NCI-H187 treated with DMSO at 0.1 percent for 48 hours (cell line): Measurements from ENCODE around the gene F2RL2.

Source experiments
- DNase-seq: peaks from one replicate; lab custom pipeline; 2025; lab: John Stamatoyannopoulos, UW

F2RL2 gene

DNA sequence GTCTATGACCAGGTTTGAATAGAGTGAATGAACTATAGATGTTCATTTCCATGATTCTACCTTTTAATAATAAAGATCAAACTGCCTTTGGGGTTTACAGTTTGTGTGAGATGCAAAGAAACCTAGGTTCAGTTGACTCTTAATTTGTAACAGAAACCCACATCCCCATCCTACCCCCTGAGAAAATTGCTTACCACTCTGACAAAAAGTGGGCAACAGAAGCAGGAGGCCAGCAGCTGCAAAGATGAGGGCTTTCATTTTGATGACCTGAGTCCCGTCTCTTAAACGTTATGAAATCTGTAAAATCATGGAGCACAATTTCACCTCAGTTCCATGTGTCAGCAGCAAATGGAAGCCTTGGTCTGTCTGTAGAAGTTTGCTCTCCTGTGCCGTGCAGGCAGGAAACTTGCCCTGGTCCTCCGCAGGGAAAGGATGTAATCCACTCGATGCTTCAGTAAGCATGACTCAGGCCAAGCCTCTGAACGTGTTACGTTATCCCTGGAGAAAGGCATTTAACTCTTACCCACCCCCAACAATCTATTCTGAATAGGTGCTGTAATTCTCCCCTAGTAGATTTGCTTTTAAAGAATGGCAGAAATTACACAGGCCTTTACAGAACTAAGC is at the start of gene F2RL2:
Gene F2RL2 (minus strand): TSS at position 431 of the 624 bp plus-strand sequence. CDS start 173 bp downstream, at position 258.
- no peak for DNase-seq

DNA sequence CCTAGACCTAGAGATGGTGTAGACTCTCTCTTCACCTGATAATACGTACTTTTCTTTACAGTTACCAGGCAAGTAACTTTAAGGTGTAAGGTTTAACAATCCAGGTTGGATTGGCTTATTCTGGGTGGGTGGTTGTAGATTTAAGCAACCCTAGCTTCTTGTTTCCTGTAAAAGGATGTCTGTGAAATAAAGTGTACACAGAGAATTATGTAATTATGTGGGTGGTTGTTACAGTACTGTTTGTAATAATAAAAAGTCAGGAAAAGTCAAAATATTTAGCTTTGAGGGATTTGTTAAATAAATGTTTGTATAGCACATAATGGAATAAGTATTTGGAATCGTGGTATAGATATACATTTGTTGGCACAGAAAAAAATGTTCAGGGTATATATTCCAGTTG is 49.0 kb upstream of the F2RL2 start:
- DNase-seq, result no peak

DNA sequence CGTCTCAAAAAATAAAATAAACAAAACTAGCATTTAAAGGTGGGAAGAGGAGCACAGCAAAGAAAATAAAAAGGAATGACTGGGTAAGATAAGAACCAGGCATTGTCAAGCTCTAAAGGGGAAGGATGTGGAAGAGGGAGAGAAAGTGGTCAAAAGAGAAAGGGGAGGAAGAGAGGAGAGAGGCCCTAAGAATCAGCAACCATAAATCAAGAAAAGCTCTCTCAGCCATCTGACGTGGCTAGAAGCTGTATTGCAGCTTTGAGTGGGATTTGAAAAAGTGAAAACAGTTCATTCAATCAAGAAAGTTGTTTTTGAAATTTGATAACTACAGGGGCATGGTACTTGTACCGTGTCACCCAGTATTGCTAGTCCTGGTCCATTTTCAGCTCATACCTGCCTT is 47.3 kb upstream of the F2RL2 start:
- DNase-seq, result no peak

DNA sequence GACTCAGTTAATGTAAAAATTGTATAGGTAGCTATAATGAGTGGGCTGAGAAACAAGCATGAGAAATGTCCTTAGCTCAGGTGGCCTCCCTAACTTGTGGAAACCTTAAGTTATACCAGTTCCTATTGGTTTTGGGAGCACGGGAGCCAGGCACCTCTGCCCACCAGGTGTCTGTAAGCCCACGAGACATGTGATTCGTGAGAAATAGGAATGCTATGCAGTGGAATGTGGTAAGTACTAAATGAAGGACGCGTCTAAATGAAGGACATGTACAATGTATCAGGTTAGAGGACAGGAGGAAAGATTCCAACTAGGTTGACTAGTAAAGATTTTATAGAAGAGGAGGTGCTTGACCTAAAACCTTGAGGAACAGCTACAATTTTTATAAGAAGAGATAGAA is 46.0 kb upstream of the F2RL2 start:
- DNase-seq, result no peak

DNA sequence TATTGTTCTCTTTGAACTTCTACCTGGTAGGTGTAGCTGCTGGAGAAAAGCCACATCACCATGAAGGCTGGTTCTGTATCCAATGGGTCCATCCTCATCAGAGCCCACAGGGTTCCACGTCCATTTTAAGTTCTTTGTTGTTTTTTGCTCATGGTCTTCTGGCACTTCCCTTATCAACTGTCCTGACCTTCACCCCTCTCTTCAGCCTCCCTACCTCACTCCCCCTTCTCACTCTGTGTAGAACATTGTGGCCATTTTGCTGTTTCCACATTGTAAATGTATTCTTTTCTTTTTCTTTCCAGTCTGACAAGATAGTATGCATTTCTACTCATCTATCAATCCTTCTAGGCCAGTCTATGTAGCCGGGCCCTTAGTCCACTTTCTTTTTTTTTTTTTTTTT is 44.3 kb upstream of the F2RL2 start:
- DNase-seq, result no peak

GRCh38 chr5:76664079-76664478 is 40.9 kb upstream of the F2RL2 start:
- DNase-seq, result no peak

DNA sequence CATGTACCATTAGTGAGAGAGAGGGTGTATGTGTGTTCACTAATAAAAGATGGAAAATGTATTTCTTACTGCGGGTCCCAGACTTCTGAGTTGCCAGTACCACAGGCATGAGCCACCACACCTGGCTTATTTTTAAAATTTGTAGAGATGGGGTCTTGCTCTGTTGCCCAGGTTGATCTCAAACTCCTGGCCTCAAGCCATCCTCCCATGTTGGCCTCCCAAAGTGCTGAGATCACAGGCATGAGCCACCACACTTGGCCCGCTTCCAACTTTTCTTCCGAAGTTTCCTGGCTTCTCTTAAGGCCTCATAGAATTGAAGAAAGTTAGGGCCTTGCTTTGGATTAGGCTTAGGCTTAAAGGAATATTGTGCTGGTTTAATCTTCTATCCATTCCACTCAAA is 40.4 kb upstream of the F2RL2 start:
- no peak for DNase-seq

- DNase-seq, result no peak
Measured at GRCh38 chr5:76662521-76662920, 39.3 kb upstream of the F2RL2 start.

- no peak for DNase-seq
Measured at GRCh38 chr5:76660360-76660759, 37.2 kb upstream of the F2RL2 start.

DNA sequence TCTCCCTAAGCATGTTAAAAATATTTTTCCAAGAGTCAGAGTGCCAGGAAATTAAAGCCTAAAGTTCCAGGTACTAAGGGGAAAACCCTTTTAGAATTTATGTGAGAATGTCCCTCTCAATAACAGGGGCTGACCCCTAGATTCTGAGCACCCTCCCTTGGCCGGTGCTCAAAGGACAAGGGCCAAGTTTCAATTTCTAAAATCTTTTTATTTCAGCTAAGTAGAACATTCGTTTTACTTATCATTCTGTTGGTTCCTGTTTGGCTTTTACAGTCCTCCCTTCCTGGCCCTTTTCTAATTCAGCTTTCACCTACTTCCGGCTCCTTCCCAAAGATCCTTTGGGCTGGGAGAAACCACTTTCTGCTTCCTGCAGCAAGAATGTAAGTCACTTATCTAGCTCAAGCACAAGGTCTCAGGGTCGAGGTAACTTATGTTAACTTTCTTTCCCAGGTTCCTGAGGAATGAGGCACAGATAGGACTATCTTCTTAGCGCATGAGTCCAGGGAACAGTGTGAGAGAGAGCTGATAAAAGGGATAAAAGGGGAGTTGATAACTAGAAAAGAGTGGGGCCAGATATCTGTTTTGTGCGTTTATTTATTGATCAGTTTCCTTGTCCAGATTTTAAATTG is 34.6 kb upstream of the F2RL2 start:
- DNase-seq, result no peak

- no peak for DNase-seq
Measured at GRCh38 chr5:76657091-76657490, 33.9 kb upstream of the F2RL2 start.

DNA sequence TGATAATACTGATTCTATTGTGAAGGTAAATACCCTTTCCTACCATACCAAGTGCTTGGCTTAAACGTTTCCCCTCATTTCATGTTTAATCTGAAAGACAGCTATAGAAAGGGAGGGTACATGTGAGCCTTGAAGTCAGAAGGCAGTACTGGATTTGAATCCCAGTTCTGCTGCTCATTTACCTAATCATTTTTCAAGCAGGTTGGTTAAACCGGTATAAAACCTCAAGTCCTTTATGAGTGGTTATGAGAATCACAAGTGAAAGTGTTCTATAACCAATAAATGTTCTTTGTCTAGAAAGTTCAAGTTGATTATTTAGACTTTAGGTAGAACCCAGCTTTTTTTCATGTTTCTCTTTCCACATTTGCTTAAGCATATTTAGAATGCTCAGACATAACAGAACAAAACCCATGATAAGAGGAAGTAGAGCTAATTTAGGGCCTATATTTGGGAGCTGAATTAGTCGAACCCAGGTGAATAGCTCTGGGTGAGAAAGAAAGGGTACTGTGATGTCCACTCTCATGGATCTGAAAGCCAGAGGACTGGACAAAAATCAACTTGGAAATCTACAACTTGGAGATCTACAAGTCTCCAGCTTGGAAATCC is 29.7 kb upstream of the F2RL2 start:
- no peak for DNase-seq

DNA sequence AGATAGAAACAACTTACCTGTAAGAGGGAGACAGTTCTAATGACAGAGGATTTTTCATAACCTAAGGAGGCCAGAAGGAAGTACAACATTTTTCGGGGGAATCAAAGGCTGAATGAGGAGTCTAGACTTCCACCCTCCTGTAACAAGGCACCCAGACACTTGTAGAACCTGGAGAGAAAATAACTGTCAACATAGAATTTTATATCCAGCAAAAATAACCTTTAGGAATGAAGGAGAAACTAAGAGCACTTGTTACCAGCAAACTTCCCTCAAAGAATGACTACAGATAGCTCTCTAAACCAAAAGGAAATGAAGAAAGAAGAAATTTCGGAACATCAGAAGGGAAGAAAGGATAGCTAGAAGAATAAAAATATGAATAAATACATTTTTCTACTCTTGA is 25.9 kb upstream of the F2RL2 start:
- DNase-seq, result no peak

GRCh38 chr5:76643371-76643770 is 20.2 kb upstream of the F2RL2 start:
- DNase-seq, result no peak

DNA sequence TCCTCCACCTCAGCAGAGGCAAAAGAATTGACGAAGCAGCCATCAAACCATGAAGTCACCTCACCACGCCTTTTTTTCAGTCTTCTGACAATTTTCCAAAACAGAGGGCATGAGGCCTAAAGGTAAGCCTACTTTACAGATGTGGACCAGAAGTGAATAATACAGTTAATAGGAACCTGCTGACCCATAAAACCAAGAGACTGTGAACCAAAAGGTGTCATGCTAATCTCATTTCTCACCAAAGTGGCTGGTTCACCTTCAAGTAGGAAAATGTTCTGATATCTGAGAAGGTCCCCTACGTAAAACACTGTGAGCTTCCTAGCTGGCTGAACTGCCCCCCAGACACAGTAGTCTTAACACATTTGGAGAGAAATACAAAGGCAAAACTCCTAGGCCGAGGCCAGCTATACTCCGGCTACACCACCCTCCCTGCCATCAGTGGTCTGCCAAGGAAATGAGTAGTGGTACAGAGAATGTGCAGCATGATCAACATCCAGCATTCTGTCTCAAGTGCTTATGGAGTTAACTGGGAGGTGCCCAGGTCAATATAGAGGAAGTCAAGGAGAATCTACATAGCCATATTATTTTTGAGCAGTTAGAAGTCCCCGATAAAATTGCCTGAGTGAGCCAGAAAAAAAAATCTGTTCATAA is 19.3 kb upstream of the F2RL2 start:
- no peak for DNase-seq

- no peak for DNase-seq
Measured at GRCh38 chr5:76641514-76642120, 18.4 kb upstream of the F2RL2 start.

DNA sequence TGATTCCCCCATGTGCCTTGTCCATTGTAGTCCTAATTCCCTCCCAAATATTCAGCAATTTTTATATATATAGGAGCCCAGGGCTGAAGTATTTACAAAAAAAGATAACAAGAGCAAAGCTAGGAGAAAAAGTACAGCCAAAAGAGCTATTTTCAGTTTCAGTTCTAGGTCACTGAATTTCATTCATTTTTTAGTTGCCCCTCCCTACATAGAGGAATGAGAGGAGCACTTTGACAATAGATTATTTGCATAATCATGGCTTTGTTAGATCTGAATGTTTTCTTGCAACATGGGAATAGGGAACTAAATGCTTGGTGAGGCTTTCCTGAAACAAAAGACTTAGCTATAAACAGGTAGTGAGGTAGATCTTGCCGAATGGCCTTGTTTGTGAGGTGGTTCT is 15.3 kb upstream of the F2RL2 start:
- DNase-seq, result no peak

GRCh38 chr5:76637490-76637889 is 14.3 kb upstream of the F2RL2 start:
- DNase-seq, result no peak

GRCh38 chr5:76634661-76635060 is 11.5 kb upstream of the F2RL2 start:
- DNase-seq, result no peak

DNA sequence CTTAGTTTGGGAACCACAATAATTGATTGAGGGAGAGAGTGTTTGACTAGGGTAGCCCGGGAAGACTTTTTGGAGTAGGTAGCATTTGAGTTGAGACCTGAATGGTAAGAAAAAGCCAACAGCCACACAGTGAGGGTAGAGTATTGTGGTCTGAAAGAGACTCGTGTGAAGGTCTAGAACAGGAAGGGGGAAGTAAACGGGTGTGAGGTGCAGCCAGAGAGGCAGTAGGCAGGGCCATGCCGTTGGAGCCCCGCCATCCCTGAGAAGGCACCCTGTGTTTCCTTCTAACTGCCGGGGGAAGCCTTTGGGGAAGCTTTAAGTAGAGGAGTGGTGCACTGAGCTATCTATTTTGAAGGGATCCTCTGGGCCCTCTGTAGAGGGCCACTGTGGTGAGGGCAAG is 3.5 kb upstream of the F2RL2 start:
- DNase-seq, result no peak

GRCh38 chr5:76625087-76625815 is 2.0 kb upstream of the F2RL2 start:
- DNase-seq, result no peak

DNA sequence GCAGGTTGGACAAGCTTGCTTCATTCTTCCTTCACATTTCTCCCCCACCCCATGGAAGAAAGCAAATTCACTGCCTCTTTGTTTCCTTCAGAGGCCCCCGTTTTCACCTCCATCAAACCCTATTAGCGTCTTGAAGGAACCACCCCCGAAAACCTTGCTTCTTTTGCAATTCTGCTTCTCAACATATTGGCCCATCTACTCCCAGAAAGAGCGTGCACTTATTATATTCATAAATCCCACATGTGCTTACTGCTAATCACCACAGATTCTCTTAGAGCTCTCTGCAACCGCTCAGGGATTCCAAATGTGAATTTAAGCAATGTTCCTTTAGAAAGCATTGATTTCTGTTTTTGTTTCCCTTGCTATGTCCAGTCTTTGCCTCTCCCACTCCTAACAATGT is 1.1 kb downstream of the F2RL2 start:
- DNase-seq, result no peak
